HepG2 (cell line): ENCODE data around the gene MYLK2. TPM values are rescaled to one million over a fixed set of nuclear protein-coding genes. Genes with fewer than 3 reads are reported as not detected.

Experiments
- ARHGAP35 ChIP-seq: sonication (generic); formaldehyde crosslinking; IDR thresholded peaks from 2 replicates; pipeline ENCODE4 v1.9.0; 2022; ENCODE audit warnings: mild to moderate bottlenecking, inconsistent platforms, moderate library complexity, missing genetic modification reagents, borderline replicate concordance
- CENPX ChIP-seq: sonication (generic); formaldehyde crosslinking; IDR thresholded peaks from 2 replicates; pipeline ENCODE4 v1.9.0; 2021; ENCODE audit warnings: mild to moderate bottlenecking, missing genetic modification reagents, moderate library complexity
- CSRNP1 ChIP-seq: sonication (generic); formaldehyde crosslinking; IDR thresholded peaks from 2 replicates; pipeline ENCODE4 v1.8.1; 2023; ENCODE audit warnings: mild to moderate bottlenecking, missing genetic modification reagents
- HNRNPH1 ChIP-seq: fragments of 200-400 bp; formaldehyde crosslinking; optimal IDR thresholded peaks from 2 replicates; pipeline ENCODE3; 2017; ENCODE audit warnings: mild to moderate bottlenecking, low read depth, low read length
- MED8 ChIP-seq: sonication (generic); formaldehyde crosslinking; IDR thresholded peaks from 2 replicates; pipeline ENCODE4 v1.8.1; 2023; ENCODE audit warnings: mild to moderate bottlenecking, missing genetic modification reagents; ENCODE audit not compliant: insufficient replicate concordance
- NCOA2 ChIP-seq: sonication (generic); formaldehyde crosslinking; IDR thresholded peaks from 2 replicates; pipeline ENCODE4 v1.8.0; 2022; ENCODE audit warnings: inconsistent platforms
- NFATC3 ChIP-seq: sonication (generic); formaldehyde crosslinking; IDR thresholded peaks from 2 replicates; pipeline ENCODE4 v1.5.1; 2020; ENCODE audit warnings: mild to moderate bottlenecking, missing genetic modification reagents
- POGZ ChIP-seq: sonication (generic); formaldehyde crosslinking; IDR thresholded peaks from 2 replicates; pipeline ENCODE4 v1.4.0; 2020; ENCODE audit warnings: mild to moderate bottlenecking, missing genetic modification reagents
- REXO4 ChIP-seq: sonication (generic); formaldehyde crosslinking; IDR thresholded peaks from 2 replicates; pipeline ENCODE4 v1.8.0; 2022; ENCODE audit warnings: missing genetic modification reagents, mild to moderate bottlenecking, borderline replicate concordance
- RNF219 ChIP-seq: sonication (generic); formaldehyde crosslinking; IDR thresholded peaks from 2 replicates; pipeline ENCODE4 v1.5.0; 2020; ENCODE audit warnings: mild to moderate bottlenecking, missing genetic modification reagents
- SAP130 ChIP-seq: IDR thresholded peaks from 2 replicates; pipeline ENCODE4 v1.6.1; 2016; ENCODE audit warnings: low read depth
- SMARCC2 ChIP-seq: fragments of 450-650 bp; IDR thresholded peaks from 2 replicates; pipeline ENCODE4 v1.6.1; 2017; ENCODE audit warnings: antibody characterized with exemption, mild to moderate bottlenecking
- USF2 ChIP-seq, 2 experiments: sonication (generic) in 1 of 2; formaldehyde crosslinking in 1 of 2; IDR thresholded peaks; 2 replicates each; pipeline versions ENCODE4 v1.5.1 to v1.6.1; 2011 to 2020; ENCODE audit warnings: borderline replicate concordance in 1 of 2, low read depth in 1 of 2, low read length in 1 of 2, mild to moderate bottlenecking in 1 of 2, missing genetic modification reagents in 1 of 2, moderate library complexity in 1 of 2
- ZFP62 ChIP-seq: sonication (generic); formaldehyde crosslinking; IDR thresholded peaks from 2 replicates; pipeline ENCODE4 v1.4.0; 2020; ENCODE audit warnings: missing genetic modification reagents
- ZFX ChIP-seq: sonication (generic); formaldehyde crosslinking; IDR thresholded peaks from 2 replicates; pipeline ENCODE4 v1.4.0; 2020; ENCODE audit warnings: mild to moderate bottlenecking, low read depth, missing genetic modification reagents, moderate library complexity
- ZKSCAN1 ChIP-seq: fragments of 150-350 bp; IDR thresholded peaks from 2 replicates; pipeline ENCODE4 v1.6.1; 2014; ENCODE audit warnings: low read length
- ZMAT3 ChIP-seq: sonication (generic); formaldehyde crosslinking; conservative IDR thresholded peaks from 2 replicates; pipeline ENCODE4 v1.7.0; 2021; ENCODE audit warnings: missing genetic modification reagents
- ZNF274 ChIP-seq: sonication (generic); formaldehyde crosslinking; IDR thresholded peaks from 2 replicates; pipeline ENCODE4 v1.5.1; 2020; ENCODE audit warnings: mild to moderate bottlenecking, missing genetic modification reagents
- ZNF563 ChIP-seq: sonication (generic); formaldehyde crosslinking; IDR thresholded peaks from 2 replicates; pipeline ENCODE4 v1.8.0; 2022; ENCODE audit warnings: mild to moderate bottlenecking, moderate library complexity, missing genetic modification reagents
- ZNF576 ChIP-seq: sonication (generic); formaldehyde crosslinking; IDR thresholded peaks from 2 replicates; pipeline ENCODE4 v1.4.0; 2020; ENCODE audit warnings: mild to moderate bottlenecking, missing genetic modification reagents
- ZNF780A ChIP-seq: sonication (generic); formaldehyde crosslinking; IDR thresholded peaks from 2 replicates; pipeline ENCODE4 v1.8.0; 2022; ENCODE audit warnings: mild to moderate bottlenecking, missing genetic modification reagents, moderate library complexity
- ZSCAN12 ChIP-seq: sonication (generic); formaldehyde crosslinking; IDR thresholded peaks from 2 replicates; pipeline ENCODE4 v1.9.0; 2021; ENCODE audit warnings: mild to moderate bottlenecking, missing genetic modification reagents
- polyA plus RNA-seq, 8 experiments: library from polyadenylated mRNA; depleted of rRNA in 3 of 8; stranded (reverse) in 7 of 8; unstranded in 1 of 8; fragments of >200 nt; fragmentation: Illumina TruSeq in 4 of 8; extraction: Trizol in 4 of 8; gene quantifications; 2 replicates each; pipeline versions ENCODE4 v1.2.1 to v1.2.3, GENCODE V29; 2011 to 2016; ENCODE audit warnings: low read depth in 4 of 8, missing spikeins in 1 of 8, mixed read lengths in 1 of 8; ENCODE audit not compliant: insufficient read depth in 1 of 8
- total RNA-seq, 5 experiments: library from RNA; depleted of rRNA; stranded (reverse); fragments of >200 nt; fragmentation: Illumina TruSeq; extraction: Trizol; gene quantifications; 2 replicates each; pipeline ENCODE4 v1.2.3, GENCODE V29; 2016; ENCODE audit warnings: low read depth in 1 of 5

MYLK2 gene
- total and polyA plus RNA-seq, 2 of the 13 experiments (the other 11 are each of a cell fraction or from before 2014, with no cell fraction given): 0.27 TPM; not detected in 1

GRCh38 chr20:31879143-31879987 is 60.2 kb downstream of the MYLK2 start (continued):
- TF ChIP-seq USF2 (IDR thresholded peaks at IDR 0.05; ENCODE audit: low read depth, low read length) (no peak), USF2 (CRISPR knock-in tag; IDR thresholded peaks at IDR 0.05; ENCODE audit: borderline replicate concordance) (no peak; the same call in 1 of the 2 replicates), REXO4 (CRISPR knock-in tag) (no peak), ZNF274 (CRISPR knock-in tag) (peak; percentile 40; the same call in 1 of the 2 replicates), ZFP62 (CRISPR knock-in tag) (no peak), ZNF576 (peak; percentile 47; the same call in 1 of the 2 replicates), POGZ (CRISPR knock-in tag) (no peak; the same call in 1 of the 2 replicates), NFATC3 (CRISPR knock-in tag) (no peak; the same call in 1 of the 2 replicates), MED8 (CRISPR knock-in tag) (peak; percentile 35), ZMAT3 (CRISPR knock-in tag) (no peak), ARHGAP35 (CRISPR knock-in tag) (peak; percentile 91; the same call in 1 of the 2 replicates), SAP130 (CRISPR knock-in tag) (peak; percentile 99), ZNF563 (CRISPR knock-in tag) (no peak), ZFX (peak; percentile 40; the same call in 1 of the 2 replicates), ZNF780A (CRISPR knock-in tag) (no peak), ZSCAN12 (CRISPR knock-in tag) (no peak), SMARCC2 (no peak), CENPX (CRISPR knock-in tag) (no peak), ZKSCAN1 (no peak), HNRNPH1 (no peak), RNF219 (CRISPR knock-in tag) (no peak), CSRNP1 (CRISPR knock-in tag) (0 out of 2 replicates have a peak, but pooled peaks have one; percentile 58), NCOA2 (peak; percentile 72)
